Mesothelial cell of epicardium (in vitro differentiated cells): ENCODE measurements around the gene ATXN1L. TPM values are rescaled to one million over a fixed set of nuclear protein-coding genes. Genes with fewer than 3 reads are reported as not detected.
"Not testable (repeated sequence)": the region's sequence is repeated elsewhere in the genome, so short reads cannot be mapped to it uniquely, and the experiment has no call there.

Experiments used
- DNase-seq, 2 experiments: peaks; one replicate each; pipeline ENCODE4 v3.0.0; 2021; ENCODE audit warnings: low spot score in 2 of 2; ENCODE audit not compliant: unreplicated experiment in 2 of 2
- H3K27ac Mint-ChIP-seq: 2 replicates; pipeline ENCODE4 v1.8.0; 2021; ENCODE audit warnings: mixed read lengths
- H3K27me3 Mint-ChIP-seq: 2 replicates; pipeline ENCODE4 v1.8.0; 2021; ENCODE audit warnings: low read depth, mixed read lengths
- H3K36me3 Mint-ChIP-seq: 2 replicates; pipeline ENCODE4 v1.8.0; 2021; ENCODE audit warnings: mixed read lengths
- H3K4me1 Mint-ChIP-seq: 2 replicates; pipeline ENCODE4 v1.8.0; 2021; ENCODE audit warnings: mixed read lengths
- H3K4me3 Mint-ChIP-seq: 2 replicates; pipeline ENCODE4 v1.8.0; 2021; ENCODE audit warnings: mild to moderate bottlenecking, moderate library complexity, mixed read lengths
- H3K9me3 Mint-ChIP-seq: 2 replicates; pipeline ENCODE4 v1.8.0; 2021; ENCODE audit warnings: mixed read lengths
- CTCF ChIP-seq: fragments of 200-600 bp; sonication (generic); IDR thresholded peaks from one replicate; pipeline ENCODE4 v1.5.0; 2021; ENCODE audit warnings: antibody characterized with exemption; ENCODE audit not compliant: unreplicated experiment
- total RNA-seq: library from RNA; stranded (reverse); gene quantifications from 3 replicates; pipeline ENCODE4 v1.2.1, GENCODE V29; 2021

Gene ATXN1L
- total RNA-seq, 1 donor from 2014 or later = 32.5 TPM

DNA sequence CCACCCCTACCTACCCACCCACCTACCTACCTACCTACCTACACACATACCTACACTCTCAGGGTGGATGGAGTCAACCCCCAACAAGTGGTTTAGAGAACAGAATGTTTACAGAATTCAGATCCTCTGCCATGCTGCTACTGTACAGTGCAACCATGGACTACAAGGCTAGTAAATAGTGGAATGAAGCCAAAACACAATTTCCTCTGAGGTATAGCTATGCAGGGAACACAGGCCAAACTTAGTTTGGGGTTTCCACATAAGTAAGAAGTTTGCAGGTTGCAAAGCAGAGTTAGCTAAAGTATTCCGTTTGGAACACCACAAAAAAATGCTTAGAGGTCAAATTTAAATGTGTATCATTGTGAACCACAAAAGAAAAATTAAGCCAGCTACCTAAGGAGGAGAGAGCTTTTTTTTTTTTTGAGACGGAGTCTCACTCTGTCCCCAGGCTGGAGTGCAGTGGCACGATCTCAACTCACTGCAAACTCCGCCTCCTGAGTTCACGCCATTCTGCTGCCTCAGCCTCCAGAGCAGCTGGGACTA, 34.4 kb upstream of the ATXN1L start:
- Mint-ChIP-seq H3K4me1 (peaks cover 22% of the 10 kb centered on the region), H3K36me3 (no peaks in the 10 kb centered on the region), H3K27me3 (no peaks in the 10 kb centered on the region), H3K27ac (no peak overlapping the region), H3K9me3 (no peaks in the 10 kb centered on the region), H3K4me3 (no peak overlapping the region)
- TF ChIP-seq CTCF = no peak
- no peak for DNase-seq

DNA sequence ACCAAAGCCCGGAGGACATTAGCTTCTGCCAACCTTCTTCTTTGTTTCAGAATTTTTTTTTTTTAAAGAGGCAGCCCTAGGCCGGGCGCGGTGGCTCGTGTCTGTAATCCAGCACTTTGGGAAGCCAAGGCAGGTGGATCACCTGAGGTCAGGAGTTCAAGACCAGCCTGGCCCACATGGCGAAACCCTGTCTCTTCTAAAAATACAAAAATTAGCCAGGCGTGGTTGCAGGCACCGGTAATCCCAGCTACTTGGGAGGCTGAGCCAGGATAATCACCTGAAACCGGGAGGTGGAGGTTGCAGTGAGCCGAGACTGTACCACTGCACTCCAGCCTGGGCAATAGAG, 28.6 kb upstream of the ATXN1L start:
- H3K4me1 Mint-ChIP-seq, H3K36me3 Mint-ChIP-seq, H3K9me3 Mint-ChIP-seq, DNase-seq, H3K27me3 Mint-ChIP-seq, H3K4me3 Mint-ChIP-seq: not testable (repeated sequence)
- peak overlapping the region; percentile 91 for H3K27ac Mint-ChIP-seq

GRCh38 chr16:71826533-71827017, 19.2 kb upstream of the ATXN1L start:
- no peak overlapping the region for H3K27ac Mint-ChIP-seq
- H3K4me3 Mint-ChIP-seq = no peak overlapping the region
- no peak for DNase-seq

DNA sequence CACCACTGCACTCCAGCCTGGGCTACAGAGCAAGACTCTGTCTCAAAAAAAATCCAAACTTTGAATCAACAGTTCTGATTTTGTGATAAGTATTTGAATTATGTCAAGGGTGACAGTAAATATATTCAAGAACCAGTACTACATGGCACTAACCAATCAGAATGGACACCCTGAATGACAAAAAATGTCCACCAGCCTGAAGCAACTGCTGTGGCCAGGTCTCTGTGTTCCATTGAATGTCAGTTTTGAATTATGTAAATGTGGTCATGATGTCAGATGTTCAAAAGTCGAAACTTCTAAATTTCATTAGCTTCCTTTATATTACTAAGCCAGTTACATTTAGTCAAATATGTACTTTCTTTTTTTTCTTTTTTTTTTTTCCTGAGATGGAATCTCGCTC, 15.4 kb upstream of the ATXN1L start:
- no peaks in the 10 kb centered on the region for H3K4me1 Mint-ChIP-seq
- peaks cover 6% of the 10 kb centered on the region for H3K9me3 Mint-ChIP-seq
- no peaks in the 10 kb centered on the region for H3K27me3 Mint-ChIP-seq
- H3K4me3 Mint-ChIP-seq = no peak overlapping the region
- peaks cover 2% of the 10 kb centered on the region for H3K36me3 Mint-ChIP-seq
- TF ChIP-seq CTCF = no peak
- no peak for DNase-seq
- H3K27ac Mint-ChIP-seq = no peak overlapping the region

More at GRCh38 chr16:71826533-71827017, 19.2 kb upstream of the ATXN1L start:
- Mint-ChIP-seq H3K36me3 (peaks cover 2% of the 10 kb centered on the region), H3K4me1 (no peaks in the 10 kb centered on the region), H3K27me3 (no peaks in the 10 kb centered on the region), H3K9me3 (peaks cover 6% of the 10 kb centered on the region)
- TF ChIP-seq CTCF = no peak

GRCh38 chr16:71831698-71832097, 14.1 kb upstream of the ATXN1L start:
- H3K27ac Mint-ChIP-seq, H3K4me1 Mint-ChIP-seq, DNase-seq, H3K9me3 Mint-ChIP-seq, H3K27me3 Mint-ChIP-seq, H3K36me3 Mint-ChIP-seq, H3K4me3 Mint-ChIP-seq: not testable (repeated sequence)

DNA sequence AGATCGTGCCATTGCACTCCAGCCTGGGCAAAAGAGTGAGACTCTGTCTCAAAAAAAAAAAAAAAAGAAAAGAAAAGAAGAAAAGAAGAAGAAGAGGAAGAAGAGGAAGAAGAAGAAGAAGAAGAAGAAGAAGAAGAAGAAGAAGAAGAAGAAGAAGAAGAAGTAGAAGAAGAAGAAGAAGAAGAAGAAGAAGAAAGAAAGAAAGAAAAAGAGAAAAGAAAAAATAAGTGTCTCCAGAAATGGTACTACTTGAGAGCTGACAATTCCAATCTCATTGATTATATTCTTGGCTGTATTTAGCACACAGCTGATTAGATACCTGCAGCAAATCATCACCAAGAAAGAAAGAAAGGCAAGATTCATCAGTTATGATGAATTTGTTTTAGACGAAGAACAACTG, 13.7 kb upstream of the ATXN1L start:
- not testable (repeated sequence) for H3K27ac Mint-ChIP-seq, H3K4me1 Mint-ChIP-seq, H3K36me3 Mint-ChIP-seq, H3K9me3 Mint-ChIP-seq, DNase-seq, H3K4me3 Mint-ChIP-seq, H3K27me3 Mint-ChIP-seq

- no peaks in the 10 kb centered on the region for H3K9me3 Mint-ChIP-seq
- no peak for TF ChIP-seq CTCF
- no peak overlapping the region for H3K4me3 Mint-ChIP-seq
- H3K4me1 Mint-ChIP-seq = no peaks in the 10 kb centered on the region
- no peak overlapping the region for H3K27ac Mint-ChIP-seq
- no peaks in the 10 kb centered on the region for H3K36me3 Mint-ChIP-seq
- no peaks in the 10 kb centered on the region for H3K27me3 Mint-ChIP-seq
- DNase-seq = no peak
Measured at GRCh38 chr16:71834291-71834690, 11.5 kb upstream of the ATXN1L start.
